Activated T-cell treated with anti-CD3 and anti-CD28 coated beads, Interleukin-2, amount 50 U/mL, for 24 hours (primary cell): ENCODE results near the gene EN2.

Source experiments
- DNase-seq: peaks from one replicate; pipeline ENCODE4 v3.0.0-alpha.2; 2020
- H3K27ac Mint-ChIP-seq: 2 replicates; pipeline ENCODE4 v1.8.0; 2020; ENCODE audit warnings: mild to moderate bottlenecking, mixed read lengths
- H3K27me3 Mint-ChIP-seq: 2 replicates; pipeline ENCODE4 v1.8.0; 2020; ENCODE audit warnings: mixed read lengths
- H3K36me3 Mint-ChIP-seq: 2 replicates; pipeline ENCODE4 v1.8.0; 2020; ENCODE audit warnings: low read depth, mixed read lengths
- H3K4me1 Mint-ChIP-seq: 2 replicates; pipeline ENCODE4 v1.8.0; 2020; ENCODE audit warnings: low read depth, mixed read lengths
- H3K4me3 Mint-ChIP-seq: 2 replicates; pipeline ENCODE4 v1.8.0; 2020; ENCODE audit warnings: mild to moderate bottlenecking, moderate library complexity, mixed read lengths
- H3K9me3 Mint-ChIP-seq: 2 replicates; pipeline ENCODE4 v1.8.0; 2020; ENCODE audit warnings: mixed read lengths

EN2 gene

GRCh38 chr7:155471718-155472117 is 13.8 kb downstream of the EN2 start:
- Mint-ChIP-seq H3K27me3 (peaks cover 99% of the 10 kb centered on the region), H3K4me1 (peaks cover 19% of the 10 kb centered on the region), H3K27ac (no peak overlapping the region), H3K9me3 (no peaks in the 10 kb centered on the region), H3K4me3 (no peak overlapping the region), H3K36me3 (no peaks in the 10 kb centered on the region)
- no peak for DNase-seq

GRCh38 chr7:155477476-155477875 is 19.5 kb downstream of the EN2 start:
- peaks cover 16% of the 10 kb centered on the region for H3K4me1 Mint-ChIP-seq
- no peak overlapping the region for H3K27ac Mint-ChIP-seq
- peaks cover 86% of the 10 kb centered on the region for H3K27me3 Mint-ChIP-seq
- no peaks in the 10 kb centered on the region for H3K36me3 Mint-ChIP-seq
- no peak for DNase-seq
- no peak overlapping the region for H3K4me3 Mint-ChIP-seq
- peaks cover 7% of the 10 kb centered on the region for H3K9me3 Mint-ChIP-seq

- no peaks in the 10 kb centered on the region for H3K36me3 Mint-ChIP-seq
- H3K9me3 Mint-ChIP-seq: peaks cover 7% of the 10 kb centered on the region
- DNase-seq: no peak
- no peak overlapping the region for H3K27ac Mint-ChIP-seq
- H3K4me1 Mint-ChIP-seq: peaks cover 22% of the 10 kb centered on the region
- no peak overlapping the region for H3K4me3 Mint-ChIP-seq
- peaks cover 72% of the 10 kb centered on the region for H3K27me3 Mint-ChIP-seq
Observed at GRCh38 chr7:155481764-155482163, 23.8 kb downstream of the EN2 start.

GRCh38 chr7:155482511-155483183 is 24.7 kb downstream of the EN2 start:
- peak overlapping the region; percentile 37 for H3K4me3 Mint-ChIP-seq
- peaks cover 15% of the 10 kb centered on the region for H3K4me1 Mint-ChIP-seq
- H3K27me3 Mint-ChIP-seq: peaks cover 68% of the 10 kb centered on the region
- DNase-seq: no peak
- peaks cover 7% of the 10 kb centered on the region for H3K9me3 Mint-ChIP-seq
- H3K27ac Mint-ChIP-seq: no peak overlapping the region
- no peaks in the 10 kb centered on the region for H3K36me3 Mint-ChIP-seq

GRCh38 chr7:155483245-155483644 is 25.3 kb downstream of the EN2 start:
- no peaks in the 10 kb centered on the region for H3K36me3 Mint-ChIP-seq
- peak overlapping the region; percentile 37 for H3K4me3 Mint-ChIP-seq
- H3K4me1 Mint-ChIP-seq: peaks cover 11% of the 10 kb centered on the region
- H3K9me3 Mint-ChIP-seq: peaks cover 7% of the 10 kb centered on the region
- DNase-seq: no peak
- peaks cover 69% of the 10 kb centered on the region for H3K27me3 Mint-ChIP-seq
- H3K27ac Mint-ChIP-seq: no peak overlapping the region

GRCh38 chr7:155483868-155484325 is 26.0 kb downstream of the EN2 start:
- H3K36me3 Mint-ChIP-seq: no peaks in the 10 kb centered on the region
- peaks cover 7% of the 10 kb centered on the region for H3K9me3 Mint-ChIP-seq
- peaks cover 66% of the 10 kb centered on the region for H3K27me3 Mint-ChIP-seq
- no peak overlapping the region for H3K27ac Mint-ChIP-seq
- peaks cover 11% of the 10 kb centered on the region for H3K4me1 Mint-ChIP-seq
- no peak overlapping the region for H3K4me3 Mint-ChIP-seq
- DNase-seq: no peak

- H3K27me3 Mint-ChIP-seq: peaks cover 68% of the 10 kb centered on the region
- DNase-seq: no peak
- H3K9me3 Mint-ChIP-seq: peaks cover 7% of the 10 kb centered on the region
- peaks cover 11% of the 10 kb centered on the region for H3K4me1 Mint-ChIP-seq
- H3K36me3 Mint-ChIP-seq: no peaks in the 10 kb centered on the region
- H3K4me3 Mint-ChIP-seq: no peak overlapping the region
- H3K27ac Mint-ChIP-seq: no peak overlapping the region
Observed at GRCh38 chr7:155484483-155485399, 26.8 kb downstream of the EN2 start.

- Mint-ChIP-seq H3K4me1 (peaks cover 23% of the 10 kb centered on the region), H3K27me3 (peaks cover 71% of the 10 kb centered on the region), H3K9me3 (peaks cover 5% of the 10 kb centered on the region), H3K36me3 (no peaks in the 10 kb centered on the region), H3K4me3 (no peak overlapping the region), H3K27ac (no peak overlapping the region)
- DNase-seq: no peak
Observed at GRCh38 chr7:155486783-155487508, 29.0 kb downstream of the EN2 start.

GRCh38 chr7:155487509-155488482 is 29.9 kb downstream of the EN2 start:
- H3K4me1 Mint-ChIP-seq: peaks cover 20% of the 10 kb centered on the region
- no peak overlapping the region for H3K4me3 Mint-ChIP-seq
- H3K27me3 Mint-ChIP-seq: peaks cover 71% of the 10 kb centered on the region
- no peak for DNase-seq
- no peaks in the 10 kb centered on the region for H3K36me3 Mint-ChIP-seq
- no peaks in the 10 kb centered on the region for H3K9me3 Mint-ChIP-seq
- H3K27ac Mint-ChIP-seq: no peak overlapping the region

- H3K9me3 Mint-ChIP-seq: no peaks in the 10 kb centered on the region
- H3K4me3 Mint-ChIP-seq: no peak overlapping the region
- no peak overlapping the region for H3K27ac Mint-ChIP-seq
- H3K36me3 Mint-ChIP-seq: no peaks in the 10 kb centered on the region
- H3K4me1 Mint-ChIP-seq: peaks cover 15% of the 10 kb centered on the region
- no peak for DNase-seq
- peaks cover 70% of the 10 kb centered on the region for H3K27me3 Mint-ChIP-seq
Observed at GRCh38 chr7:155488483-155489127, 30.7 kb downstream of the EN2 start.

- no peak for DNase-seq
- no peak overlapping the region for H3K4me3 Mint-ChIP-seq
- H3K36me3 Mint-ChIP-seq: no peaks in the 10 kb centered on the region
- no peak overlapping the region for H3K27ac Mint-ChIP-seq
- no peaks in the 10 kb centered on the region for H3K9me3 Mint-ChIP-seq
- peaks cover 64% of the 10 kb centered on the region for H3K27me3 Mint-ChIP-seq
- peaks cover 14% of the 10 kb centered on the region for H3K4me1 Mint-ChIP-seq
Observed at GRCh38 chr7:155489158-155489840, 31.4 kb downstream of the EN2 start.

GRCh38 chr7:155489862-155490696 is 32.1 kb downstream of the EN2 start:
- Mint-ChIP-seq H3K4me1 (peaks cover 14% of the 10 kb centered on the region), H3K27me3 (peaks cover 56% of the 10 kb centered on the region), H3K9me3 (no peaks in the 10 kb centered on the region), H3K36me3 (no peaks in the 10 kb centered on the region), H3K27ac (no peak overlapping the region), H3K4me3 (peak overlapping the region; percentile 61)
- no peak for DNase-seq
